GM21528 (cell line): Measurements from ENCODE around the gene RPS21.
A peak's percentile ranks its signal among the peaks of the same experiment; 100 is the strongest.

Experiments
- ATAC-seq: cut with Tn5 transposase; IDR thresholded peaks from one replicate; pipeline ENCODE4 v1.9.1; 2021; ENCODE audit warnings: mild to moderate bottlenecking, moderate library complexity; ENCODE audit not compliant: unreplicated experiment, low FRiP score

RPS21 gene

DNA sequence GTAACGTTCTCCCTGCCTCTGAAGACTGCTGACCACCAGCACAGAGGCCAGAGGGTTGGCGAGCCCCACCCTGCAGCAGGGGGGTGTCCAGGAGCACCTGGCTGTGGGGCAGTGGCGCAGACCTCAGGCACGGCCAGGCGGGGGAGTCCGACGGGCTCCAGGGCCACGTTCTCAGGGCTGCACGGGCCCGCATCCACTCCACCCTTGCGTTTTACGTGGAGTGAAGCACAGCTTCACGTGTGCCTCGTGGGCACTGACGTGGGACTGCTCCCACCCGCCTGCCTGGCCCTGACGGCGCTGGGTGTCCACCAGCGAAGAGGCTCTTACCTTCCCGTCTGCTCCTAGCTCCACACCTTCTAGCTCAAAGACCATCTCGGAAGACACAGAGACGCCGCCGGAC lies 6.9 kb downstream of the RPS21 start:
- ATAC-seq, result no peak

DNA sequence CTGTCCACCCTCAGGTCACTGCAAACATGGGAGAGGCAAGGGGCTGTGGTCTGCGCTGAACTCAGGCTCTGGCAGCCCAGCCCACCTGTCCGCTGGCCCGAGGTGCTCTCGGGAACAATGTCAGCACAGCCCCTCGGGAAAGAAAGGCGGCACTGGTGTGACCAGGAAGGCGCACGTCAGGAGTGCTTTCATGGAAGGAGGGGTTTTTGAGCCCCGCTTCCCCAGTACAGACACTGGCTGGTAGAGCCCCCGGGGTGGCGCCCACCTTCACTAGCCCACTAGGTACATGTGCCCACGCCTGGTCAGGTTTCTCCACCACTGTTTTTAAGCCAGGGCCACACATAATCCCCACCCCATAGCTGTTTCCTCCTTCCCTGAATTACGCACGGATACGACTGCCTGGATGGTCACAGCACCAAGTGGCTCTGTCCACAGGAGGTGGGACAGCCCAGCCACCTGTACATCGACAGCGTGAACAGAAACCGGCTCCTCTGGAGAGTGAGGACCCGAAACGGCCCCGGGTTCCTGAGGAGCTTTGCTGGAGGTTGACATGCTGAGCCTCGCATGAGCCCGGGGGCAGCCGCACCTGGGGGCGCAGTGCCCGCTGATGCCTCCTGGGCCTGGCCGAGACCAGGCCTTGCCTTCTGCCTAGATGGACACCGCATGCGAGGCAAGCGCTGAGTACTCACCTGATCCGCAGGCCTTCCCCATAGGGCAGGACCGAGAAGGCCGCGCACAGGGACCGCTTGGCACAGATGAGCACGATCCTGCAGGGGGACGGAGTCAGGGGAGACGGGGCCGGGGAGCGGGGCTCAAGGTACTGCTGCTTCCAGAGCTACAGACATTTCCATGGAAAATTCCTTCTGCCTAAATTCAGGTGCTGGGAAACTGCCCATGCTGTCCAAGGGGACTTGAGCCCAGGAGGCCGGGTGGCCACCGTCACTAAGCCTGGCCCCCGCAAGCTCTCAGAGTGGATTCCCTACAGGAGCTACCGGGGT lies 7.6 kb downstream of the RPS21 start:
- ATAC-seq, result no peak

DNA sequence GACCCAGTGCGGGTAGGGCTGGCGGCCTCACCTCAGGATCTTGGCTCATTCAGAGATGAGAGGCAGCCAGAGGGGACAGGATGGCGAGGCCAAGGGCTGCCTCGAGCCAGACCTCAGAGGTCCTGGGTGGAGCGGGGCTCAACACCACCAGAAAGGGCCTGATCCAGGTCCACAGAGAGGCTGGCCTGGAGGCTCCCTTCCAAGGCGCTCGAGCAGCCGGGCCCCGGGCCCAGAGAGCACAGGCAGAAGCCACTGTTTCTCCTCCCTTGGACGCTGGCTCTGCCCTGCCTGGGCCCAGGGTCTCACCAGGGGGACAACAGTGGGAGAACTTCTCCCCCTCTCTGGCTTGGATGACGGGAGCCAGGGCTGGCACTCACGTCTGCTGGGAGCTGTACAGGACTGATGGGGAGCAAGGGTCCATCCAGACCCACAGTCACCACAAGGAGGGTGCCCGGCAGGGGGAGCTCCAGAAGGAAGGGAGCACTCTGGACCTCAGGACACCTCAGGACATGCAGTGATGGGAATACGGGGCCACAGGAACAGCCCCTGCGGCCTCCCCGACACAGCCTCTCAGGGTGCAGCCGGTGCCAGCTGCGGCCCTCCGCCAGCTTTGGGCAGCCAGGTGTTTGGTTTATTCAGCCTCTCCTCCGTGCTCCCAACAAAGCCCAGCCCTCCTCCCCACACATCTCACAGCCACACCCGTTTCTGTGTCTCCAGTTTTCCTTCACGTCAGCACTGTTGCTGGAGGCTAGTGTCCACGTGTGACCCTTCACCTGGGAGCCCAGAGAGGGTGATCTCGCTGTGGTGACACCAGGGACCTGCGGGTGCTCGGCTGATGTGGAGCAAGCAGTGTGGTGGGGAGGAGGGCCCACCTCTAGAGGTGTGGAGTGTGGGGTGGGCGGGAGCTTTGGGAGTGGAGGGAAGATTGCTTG lies 8.7 kb downstream of the RPS21 start:
- no peak for ATAC-seq

GRCh38 chr20:62396367-62397239 lies 9.7 kb downstream of the RPS21 start:
- ATAC-seq, result no peak

GRCh38 chr20:62398120-62398821 lies 11.4 kb downstream of the RPS21 start:
- ATAC-seq, result no peak

DNA sequence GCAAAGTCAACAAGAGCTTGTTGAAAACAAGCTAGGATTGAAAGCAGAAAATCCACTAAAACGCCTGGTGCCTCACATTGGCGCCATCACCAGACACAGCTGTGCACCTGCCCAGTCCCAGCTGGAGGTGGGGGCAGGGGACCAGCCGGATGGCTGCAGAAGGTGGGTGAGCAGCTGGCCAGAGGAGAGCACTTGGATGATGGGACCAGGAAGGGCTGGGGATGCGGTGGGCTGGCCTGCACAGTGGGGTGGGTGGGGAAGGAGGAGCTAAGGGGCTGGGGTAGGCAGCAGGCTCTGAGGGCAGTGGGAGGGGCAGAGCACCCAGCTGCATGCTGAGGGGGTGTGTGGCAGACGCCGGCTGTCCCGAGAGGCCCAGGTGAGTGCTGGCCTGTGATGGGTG lies 13.1 kb downstream of the RPS21 start:
- ATAC-seq, result no peak

DNA sequence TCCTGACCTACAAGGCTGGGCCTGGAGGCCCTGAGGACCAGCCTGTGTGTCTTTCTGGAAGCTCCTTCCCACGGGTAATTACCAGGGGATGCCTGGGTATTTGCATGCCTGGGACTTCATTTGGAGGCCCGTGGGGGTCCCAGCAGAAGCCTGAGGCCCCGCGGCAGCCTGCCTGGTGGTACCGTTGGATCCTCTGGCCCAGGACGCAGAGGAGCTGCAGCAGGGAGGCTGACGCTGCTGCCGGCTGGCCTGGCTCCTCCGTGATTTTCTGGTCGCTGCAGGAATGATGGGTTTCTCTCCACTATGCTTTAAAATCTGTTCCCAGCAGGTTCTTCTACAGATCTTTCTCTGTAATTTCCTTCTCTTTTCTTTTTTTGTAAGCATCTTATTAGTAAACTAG lies 13.6 kb downstream of the RPS21 start:
- ATAC-seq, result no peak

GRCh38 chr20:62401331-62401779 lies 14.5 kb downstream of the RPS21 start:
- no peak for ATAC-seq

- ATAC-seq, result no peak
Measured at GRCh38 chr20:62402456-62403150, 15.7 kb downstream of the RPS21 start.

- ATAC-seq, result no peak
Measured at GRCh38 chr20:62403331-62403730, 16.4 kb downstream of the RPS21 start.

- ATAC-seq, result no peak
Measured at GRCh38 chr20:62404112-62404665, 17.3 kb downstream of the RPS21 start.

GRCh38 chr20:62404761-62405107 lies 17.8 kb downstream of the RPS21 start:
- no peak for ATAC-seq

- no peak for ATAC-seq
Measured at GRCh38 chr20:62405108-62405980, 18.4 kb downstream of the RPS21 start.

GRCh38 chr20:62405981-62406513 lies 19.1 kb downstream of the RPS21 start:
- no peak for ATAC-seq

GRCh38 chr20:62406635-62407176 lies 19.8 kb downstream of the RPS21 start:
- peak; percentile 11 for ATAC-seq

- peak; percentile 68 for ATAC-seq
Measured at GRCh38 chr20:62407221-62407992, 20.5 kb downstream of the RPS21 start, which contains the start of gene CABLES2. Gene CABLES2 (minus strand): TSS chr20:62407285. CDS start chr20:62407276, 9 bp downstream.
